ENCODE measurements around the gene TEPSIN.
A peak's percentile ranks its signal among the peaks of the same experiment; 100 is the strongest.

TEPSIN gene

GRCh38 chr17:81240761-81241160, 1.9 kb upstream of the TEPSIN start:
- Histone ChIP-seq H3K27ac (ENCODE audit: low read length) (no peak overlapping the region), H3K4me1 (ENCODE audit: insufficient read depth, low read length) (peaks cover 45% of the 10 kb centered on the region), H4K20me1 (ENCODE audit: insufficient read depth, low read length) (peaks cover 41% of the 10 kb centered on the region), H3K36me3 (ENCODE audit: insufficient read depth, low read length) (peaks cover 35% of the 10 kb centered on the region), H3K4me3 (ENCODE audit: low read depth in 1 of 2, low read length in 2 of 2) (peak overlapping the region; percentile 76 to 89; a peak in 2 of 4 replicates), H3K27me3 (ENCODE audit: insufficient read depth, low read length, poor library complexity) (no peaks in the 10 kb centered on the region), H3K4me2 (ENCODE audit: insufficient read depth, low read length) (peak overlapping the region; percentile 69), H3K9ac (ENCODE audit: low read depth, low read length) (peak overlapping the region; percentile 85), H3K9me3 (ENCODE audit: insufficient read depth, low read length, severe bottlenecking) (no peaks in the 10 kb centered on the region), H3K79me2 (ENCODE audit: insufficient read depth, low read length) (peaks cover 55% of the 10 kb centered on the region), H2AFZ (ENCODE audit: low read depth, low read length) (no peak overlapping the region)
- TF ChIP-seq EZH2 (IDR thresholded peaks at IDR 0.05; ENCODE audit: borderline replicate concordance, low read depth, low read length, severe bottlenecking) = no peak
- no peak for TF ChIP-seq CTCF (IDR thresholded peaks at IDR 0.05; ENCODE audit: borderline replicate concordance, extremely low read depth, low read length, poor library complexity, severe bottlenecking)
- no peak for DNase-seq
- ATAC-seq (ENCODE audit: insufficient read depth, low read depth) = no peak

- DNase-seq (peak; percentile 54), ATAC-seq (ENCODE audit: insufficient read depth, low read depth) (no peak)
- Histone ChIP-seq H3K4me3 (ENCODE audit: low read depth in 1 of 2, low read length in 2 of 2) (peak overlapping the region; percentile 76 to 89; a peak in 3 of 4 replicates), H3K4me1 (ENCODE audit: insufficient read depth, low read length) (peaks cover 45% of the 10 kb centered on the region), H3K27me3 (ENCODE audit: insufficient read depth, low read length, poor library complexity) (no peaks in the 10 kb centered on the region), H3K9me3 (ENCODE audit: insufficient read depth, low read length, severe bottlenecking) (no peaks in the 10 kb centered on the region), H3K27ac (ENCODE audit: low read length) (peak overlapping the region; percentile 79), H3K9ac (ENCODE audit: low read depth, low read length) (peak overlapping the region; percentile 85), H3K4me2 (ENCODE audit: insufficient read depth, low read length) (peak overlapping the region; percentile 69), H3K79me2 (ENCODE audit: insufficient read depth, low read length) (peaks cover 64% of the 10 kb centered on the region), H4K20me1 (ENCODE audit: insufficient read depth, low read length) (peaks cover 42% of the 10 kb centered on the region), H3K36me3 (ENCODE audit: insufficient read depth, low read length) (peaks cover 37% of the 10 kb centered on the region), H2AFZ (ENCODE audit: low read depth, low read length) (peak overlapping the region; percentile 85)
- TF ChIP-seq EZH2 (IDR thresholded peaks at IDR 0.05; ENCODE audit: borderline replicate concordance, low read depth, low read length, severe bottlenecking) = no peak
- no peak for TF ChIP-seq CTCF (IDR thresholded peaks at IDR 0.05; ENCODE audit: borderline replicate concordance, extremely low read depth, low read length, poor library complexity, severe bottlenecking)
Measured at GRCh38 chr17:81239714-81240555, 1.1 kb upstream of the TEPSIN start.

- Histone ChIP-seq H3K9me3 (ENCODE audit: insufficient read depth, low read length, severe bottlenecking) (no peaks in the 10 kb centered on the region), H3K4me2 (ENCODE audit: insufficient read depth, low read length) (peak overlapping the region; percentile 93), H2AFZ (ENCODE audit: low read depth, low read length) (peak overlapping the region; percentile 82), H3K36me3 (ENCODE audit: insufficient read depth, low read length) (peaks cover 43% of the 10 kb centered on the region), H3K27ac (ENCODE audit: low read length) (peak overlapping the region; percentile 61), H3K27me3 (ENCODE audit: insufficient read depth, low read length, poor library complexity) (no peaks in the 10 kb centered on the region), H4K20me1 (ENCODE audit: insufficient read depth, low read length) (peaks cover 43% of the 10 kb centered on the region), H3K4me3 (ENCODE audit: low read depth in 1 of 2, low read length in 2 of 2) (peak overlapping the region; percentile 82 to 89), H3K79me2 (ENCODE audit: insufficient read depth, low read length) (peaks cover 65% of the 10 kb centered on the region), H3K9ac (ENCODE audit: low read depth, low read length) (peak overlapping the region; percentile 85), H3K4me1 (ENCODE audit: insufficient read depth, low read length) (peaks cover 45% of the 10 kb centered on the region)
- ATAC-seq (ENCODE audit: insufficient read depth, low read depth) (no peak), DNase-seq (no peak)
- TF ChIP-seq CTCF (IDR thresholded peaks at IDR 0.05; ENCODE audit: borderline replicate concordance, extremely low read depth, low read length, poor library complexity, severe bottlenecking) (no peak), EZH2 (IDR thresholded peaks at IDR 0.05; ENCODE audit: borderline replicate concordance, low read depth, low read length, severe bottlenecking) (no peak)
Measured at GRCh38 chr17:81238490-81238814, 403 bp downstream of the TEPSIN start.

Data from DND-41 (cell line).